ENCODE data around the gene RGS8.

RGS8 gene, protein sequence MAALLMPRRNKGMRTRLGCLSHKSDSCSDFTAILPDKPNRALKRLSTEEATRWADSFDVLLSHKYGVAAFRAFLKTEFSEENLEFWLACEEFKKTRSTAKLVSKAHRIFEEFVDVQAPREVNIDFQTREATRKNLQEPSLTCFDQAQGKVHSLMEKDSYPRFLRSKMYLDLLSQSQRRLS

GRCh38 chr1:182684116-182684828, at the start of gene RGS8:
Gene RGS8 (minus strand): TSS chr1:182684587. CDS start chr1:182669649, 14,938 bp downstream.
- H3K36me3 Mint-ChIP-seq: no peaks in the 10 kb centered on the region
- no peaks in the 10 kb centered on the region for H3K4me1 Mint-ChIP-seq
- no peak within 1 kb of the TSS for H3K4me3 Mint-ChIP-seq
- H3K27me3 Mint-ChIP-seq: peaks cover 7% of the 10 kb centered on the region
- no peak within 1 kb of the TSS for H3K27ac Mint-ChIP-seq
- no peaks in the 10 kb centered on the region for H3K9me3 Mint-ChIP-seq

- H3K27me3 Mint-ChIP-seq: no peaks in the 10 kb centered on the region
- no peaks in the 10 kb centered on the region for H3K4me1 Mint-ChIP-seq
- no peak overlapping the region for H3K27ac Mint-ChIP-seq
- H3K9me3 Mint-ChIP-seq: no peaks in the 10 kb centered on the region
- H3K4me3 Mint-ChIP-seq: no peak overlapping the region
- no peaks in the 10 kb centered on the region for H3K36me3 Mint-ChIP-seq
These were observed 47.6 kb upstream of the RGS8 start for GRCh38 chr1:182731852-182732575.

GRCh38 chr1:182726912-182727311, 42.5 kb upstream of the RGS8 start:
- H3K4me3 Mint-ChIP-seq: no peak overlapping the region
- H3K4me1 Mint-ChIP-seq: no peaks in the 10 kb centered on the region
- no peak overlapping the region for H3K27ac Mint-ChIP-seq
- H3K9me3 Mint-ChIP-seq: no peaks in the 10 kb centered on the region
- no peaks in the 10 kb centered on the region for H3K36me3 Mint-ChIP-seq
- no peaks in the 10 kb centered on the region for H3K27me3 Mint-ChIP-seq

DNA sequence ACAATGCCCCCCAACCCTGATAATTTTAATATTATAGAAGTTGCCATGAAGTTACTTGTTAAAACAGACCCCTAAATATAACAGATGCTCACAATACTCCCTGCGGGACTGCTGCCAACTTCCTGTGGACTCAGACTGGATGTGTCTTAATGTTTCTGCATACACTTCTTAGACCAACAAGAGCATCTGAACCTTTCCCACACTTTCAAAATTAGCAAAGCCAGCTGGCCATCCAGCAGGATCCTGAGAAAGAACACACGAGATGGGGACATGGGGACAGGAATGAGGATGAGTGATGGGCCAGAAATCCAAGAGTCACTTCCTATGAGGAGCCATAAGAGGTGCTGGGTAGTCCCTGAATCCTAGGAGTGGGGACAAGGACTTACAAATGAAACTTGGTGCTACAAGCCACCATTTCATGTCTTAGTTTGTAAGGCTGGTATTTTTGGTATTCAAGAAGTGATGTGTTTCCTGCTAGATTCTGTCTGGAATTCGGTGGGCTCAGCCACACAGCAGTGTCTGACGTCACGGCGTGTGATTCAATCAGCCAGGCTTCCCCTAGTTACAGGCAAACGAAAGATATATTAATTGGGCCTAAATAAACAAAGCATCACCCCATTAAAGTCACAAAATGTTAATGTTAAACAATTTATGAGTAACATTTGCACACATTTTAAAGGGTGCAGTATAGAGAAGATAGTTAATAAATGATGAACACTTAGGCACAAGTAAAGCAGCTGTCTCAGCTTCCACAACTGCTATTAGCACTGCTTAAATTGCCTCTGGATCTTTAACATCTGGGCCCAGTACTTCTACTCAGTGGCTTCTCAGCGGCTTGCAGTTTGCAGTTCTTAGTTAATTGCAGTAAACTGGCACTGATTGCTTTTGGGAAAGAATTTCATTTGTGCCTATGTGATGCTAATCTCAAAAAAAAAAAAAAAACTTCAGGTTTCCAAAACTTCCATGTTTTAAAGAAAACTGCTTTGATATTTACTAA, 41.2 kb upstream of the RGS8 start:
- no peaks in the 10 kb centered on the region for H3K27me3 Mint-ChIP-seq
- H3K9me3 Mint-ChIP-seq: no peaks in the 10 kb centered on the region
- H3K27ac Mint-ChIP-seq: no peak overlapping the region
- H3K4me3 Mint-ChIP-seq: no peak overlapping the region
- no peaks in the 10 kb centered on the region for H3K4me1 Mint-ChIP-seq
- H3K36me3 Mint-ChIP-seq: no peaks in the 10 kb centered on the region

DNA sequence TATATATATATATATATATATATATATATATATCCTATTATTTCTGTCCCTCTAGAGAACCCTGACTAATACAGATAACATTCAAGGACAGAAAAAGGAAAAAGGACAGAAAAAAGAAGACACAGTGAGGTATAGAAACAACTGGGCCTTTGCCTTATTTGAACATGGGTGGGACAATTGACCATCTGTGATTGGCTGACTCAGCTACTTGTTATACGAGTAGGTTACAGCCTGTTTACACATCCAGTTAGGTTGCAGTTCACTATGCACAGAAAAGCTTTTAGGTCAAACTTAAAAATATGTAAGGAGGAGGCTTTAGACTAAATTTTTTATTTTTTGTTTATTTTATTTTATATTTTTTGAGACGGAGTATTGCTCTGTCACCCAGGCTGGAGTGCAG, 39.8 kb upstream of the RGS8 start:
- H3K4me3 Mint-ChIP-seq: no peak overlapping the region

GRCh38 chr1:182723200-182723599, 38.8 kb upstream of the RGS8 start:
- Mint-ChIP-seq H3K4me1 (no peaks in the 10 kb centered on the region), H3K9me3 (no peaks in the 10 kb centered on the region), H3K27me3 (no peaks in the 10 kb centered on the region), H3K36me3 (no peaks in the 10 kb centered on the region), H3K4me3 (no peak overlapping the region), H3K27ac (no peak overlapping the region)

More for the DNA sequence above, 39.8 kb upstream of the RGS8 start:
- H3K9me3 Mint-ChIP-seq: no peaks in the 10 kb centered on the region
- no peaks in the 10 kb centered on the region for H3K36me3 Mint-ChIP-seq
- H3K4me1 Mint-ChIP-seq: no peaks in the 10 kb centered on the region
- H3K27ac Mint-ChIP-seq: no peak overlapping the region
- H3K27me3 Mint-ChIP-seq: no peaks in the 10 kb centered on the region

DNA sequence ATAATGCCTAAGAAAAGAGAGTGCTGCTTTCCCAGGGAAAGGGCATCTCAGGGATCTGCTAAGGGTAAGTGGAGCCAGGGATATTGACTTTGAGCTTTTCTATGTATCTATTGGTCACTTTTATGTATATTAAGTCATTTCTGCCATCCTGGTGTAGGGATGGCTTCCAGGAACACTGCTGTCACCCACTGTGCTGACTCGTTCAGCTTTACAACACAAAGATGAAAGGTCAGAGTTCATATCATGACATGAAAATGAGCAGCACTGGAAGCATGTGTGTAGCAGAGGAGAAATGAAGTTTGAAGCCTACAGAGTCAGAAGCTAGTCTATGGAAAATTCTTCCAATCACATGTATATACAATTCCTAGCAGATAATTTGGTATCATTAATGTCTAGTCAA, 37.1 kb upstream of the RGS8 start:
- H3K27me3 Mint-ChIP-seq: no peaks in the 10 kb centered on the region
- no peak overlapping the region for H3K4me3 Mint-ChIP-seq
- peaks cover 16% of the 10 kb centered on the region for H3K4me1 Mint-ChIP-seq

DNA sequence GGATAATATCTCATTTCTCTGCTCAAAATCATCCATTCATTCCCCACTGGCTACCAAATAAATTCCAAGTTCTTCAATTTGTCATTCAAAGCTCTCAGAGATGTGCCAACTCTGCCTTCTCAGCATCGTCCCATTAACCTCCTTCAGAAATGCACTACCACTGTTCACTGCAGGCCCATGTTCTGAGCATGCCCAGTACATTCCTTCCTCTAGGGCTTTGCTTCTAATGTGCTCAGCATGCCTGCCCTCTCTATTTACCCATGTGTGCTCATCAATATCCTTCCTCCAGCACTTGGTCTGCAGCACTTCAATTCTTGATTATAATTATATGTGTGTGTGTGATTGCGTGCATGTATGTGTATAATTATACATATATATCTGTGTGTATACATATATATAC, 36.1 kb upstream of the RGS8 start:
- no peak overlapping the region for H3K27ac Mint-ChIP-seq
- no peaks in the 10 kb centered on the region for H3K9me3 Mint-ChIP-seq
- no peaks in the 10 kb centered on the region for H3K36me3 Mint-ChIP-seq
- H3K4me3 Mint-ChIP-seq: no peak overlapping the region
- no peaks in the 10 kb centered on the region for H3K27me3 Mint-ChIP-seq
- peaks cover 17% of the 10 kb centered on the region for H3K4me1 Mint-ChIP-seq

More for the DNA sequence above, 37.1 kb upstream of the RGS8 start:
- H3K36me3 Mint-ChIP-seq: no peaks in the 10 kb centered on the region
- no peaks in the 10 kb centered on the region for H3K9me3 Mint-ChIP-seq
- H3K27ac Mint-ChIP-seq: no peak overlapping the region

DNA sequence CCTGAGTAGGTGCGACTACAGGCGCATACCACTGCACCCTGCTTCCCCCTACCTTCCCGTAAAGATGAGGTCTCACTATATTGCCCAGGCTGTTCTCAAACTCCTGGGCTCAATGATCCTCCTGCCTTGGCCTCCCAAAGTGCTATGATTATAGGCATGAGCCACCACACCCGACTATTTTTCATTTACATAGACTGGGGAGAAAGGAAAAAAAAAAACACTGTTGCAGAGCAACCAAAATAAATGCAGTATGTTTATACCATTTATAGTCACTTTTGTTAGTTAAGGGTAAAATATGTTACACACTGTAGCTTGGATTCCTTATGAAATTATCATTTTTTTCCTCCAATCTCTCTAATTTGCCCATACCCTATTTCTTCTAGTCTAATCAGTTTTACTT, 35.2 kb upstream of the RGS8 start:
- Mint-ChIP-seq H3K4me1 (peaks cover 21% of the 10 kb centered on the region), H3K9me3 (no peaks in the 10 kb centered on the region), H3K36me3 (no peaks in the 10 kb centered on the region), H3K27me3 (no peaks in the 10 kb centered on the region), H3K27ac (no peak overlapping the region), H3K4me3 (no peak overlapping the region)

DNA sequence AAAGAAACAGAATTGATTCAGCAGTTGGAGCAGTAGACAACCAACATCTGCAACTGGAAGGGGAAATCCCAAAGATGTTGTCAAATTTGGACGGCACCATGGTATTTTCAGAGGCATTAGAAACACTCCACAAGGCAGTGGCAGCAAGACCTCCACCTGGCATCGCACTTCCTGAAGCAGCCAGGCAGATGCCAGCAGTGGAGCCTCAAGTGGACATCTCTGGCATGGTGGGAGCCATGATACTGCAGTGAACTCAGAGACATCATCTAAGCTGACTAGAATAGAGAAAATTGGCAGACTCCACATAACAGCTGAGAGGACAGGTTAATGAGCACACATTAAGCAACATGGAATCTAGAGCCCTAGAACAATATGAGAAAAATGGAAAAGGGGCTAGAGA, 33.9 kb upstream of the RGS8 start:
- H3K36me3 Mint-ChIP-seq: no peaks in the 10 kb centered on the region
- no peak overlapping the region for H3K27ac Mint-ChIP-seq
- H3K9me3 Mint-ChIP-seq: no peaks in the 10 kb centered on the region
- H3K4me1 Mint-ChIP-seq: peaks cover 33% of the 10 kb centered on the region
- no peak overlapping the region for H3K4me3 Mint-ChIP-seq
- H3K27me3 Mint-ChIP-seq: no peaks in the 10 kb centered on the region

DNA sequence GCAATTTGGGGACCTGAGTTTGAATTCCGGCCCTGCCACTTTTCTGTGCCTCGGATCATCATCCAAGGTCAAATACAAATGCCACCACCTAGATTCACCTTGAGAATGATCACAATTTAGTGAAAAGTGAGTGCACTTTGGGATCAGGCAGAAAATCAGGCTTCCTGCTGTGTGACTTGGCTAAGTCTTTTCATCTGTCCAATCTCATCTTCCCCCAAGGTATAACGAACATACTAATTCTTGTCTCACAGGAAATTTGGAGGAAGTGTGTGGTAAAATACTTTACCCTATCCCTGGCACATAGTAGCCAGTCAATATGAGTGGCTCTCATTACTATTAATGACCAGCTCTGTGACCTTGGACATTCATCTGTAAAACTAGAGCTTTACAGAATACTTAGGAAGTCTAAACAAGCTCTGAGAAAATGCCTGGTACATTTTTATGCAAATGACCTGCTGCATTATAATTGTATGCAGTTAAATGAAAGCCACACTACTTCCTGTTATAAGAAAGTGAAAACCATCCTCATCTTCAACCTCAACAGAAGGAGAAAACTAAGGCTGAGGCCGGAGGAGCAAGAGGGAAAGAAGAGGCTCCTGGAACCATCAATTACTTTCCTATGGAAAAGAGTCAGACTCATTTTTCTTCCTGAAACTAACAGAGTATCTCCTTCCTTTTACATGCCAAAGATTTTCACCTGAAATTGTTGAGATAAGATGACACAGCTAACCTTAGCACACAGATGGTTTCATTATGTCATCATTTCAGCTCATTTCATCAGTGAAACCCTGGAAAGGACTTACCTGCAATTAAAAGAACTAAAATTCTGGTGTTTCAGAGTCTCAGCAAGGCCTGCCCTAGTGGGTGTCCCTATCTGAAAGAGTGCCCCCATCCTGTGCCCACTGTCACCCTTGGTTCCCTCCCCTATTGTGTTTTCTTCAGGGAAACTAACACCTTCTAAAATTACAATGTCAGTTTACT, 32.6 kb upstream of the RGS8 start:
- Mint-ChIP-seq H3K27ac (peak overlapping the region; percentile 85), H3K9me3 (no peaks in the 10 kb centered on the region), H3K4me3 (peak overlapping the region; percentile 32), H3K4me1 (peaks cover 36% of the 10 kb centered on the region), H3K36me3 (no peaks in the 10 kb centered on the region), H3K27me3 (no peaks in the 10 kb centered on the region)

DNA sequence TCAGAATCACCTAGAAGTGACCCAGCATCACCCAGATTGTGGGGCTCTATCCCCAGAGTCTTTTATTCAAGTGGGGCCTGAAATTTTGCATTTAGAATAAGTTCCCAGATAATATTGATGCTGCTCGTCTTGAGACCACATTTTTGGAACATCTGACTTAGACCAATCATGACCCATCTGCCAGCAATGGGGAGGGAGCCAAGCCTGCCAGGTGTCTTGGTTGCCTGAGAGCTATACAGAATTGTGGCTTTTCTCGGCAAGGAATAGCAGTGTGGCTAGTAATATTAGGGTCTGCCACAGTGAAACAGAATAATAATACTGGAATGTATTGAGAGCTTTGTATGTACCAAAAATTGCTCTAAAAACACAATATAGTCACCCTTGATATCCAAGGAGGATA, 31.1 kb upstream of the RGS8 start:
- Mint-ChIP-seq H3K9me3 (no peaks in the 10 kb centered on the region), H3K36me3 (no peaks in the 10 kb centered on the region), H3K4me3 (no peak overlapping the region), H3K27ac (no peak overlapping the region), H3K27me3 (no peaks in the 10 kb centered on the region), H3K4me1 (peaks cover 36% of the 10 kb centered on the region)

- Mint-ChIP-seq H3K9me3 (no peaks in the 10 kb centered on the region), H3K27ac (no peak overlapping the region), H3K27me3 (no peaks in the 10 kb centered on the region), H3K4me3 (no peak overlapping the region), H3K36me3 (no peaks in the 10 kb centered on the region), H3K4me1 (peaks cover 36% of the 10 kb centered on the region)
These were observed 30.2 kb upstream of the RGS8 start for GRCh38 chr1:182714546-182714945.

GRCh38 chr1:182713939-182714338, 29.6 kb upstream of the RGS8 start:
- peaks cover 41% of the 10 kb centered on the region for H3K4me1 Mint-ChIP-seq
- H3K27me3 Mint-ChIP-seq: no peaks in the 10 kb centered on the region
- H3K36me3 Mint-ChIP-seq: no peaks in the 10 kb centered on the region
- H3K4me3 Mint-ChIP-seq: peak overlapping the region; percentile 30
- H3K27ac Mint-ChIP-seq: peak overlapping the region; percentile 3
- no peaks in the 10 kb centered on the region for H3K9me3 Mint-ChIP-seq
